HG02943 (cell line): ENCODE data around the gene ZER1.

ENCODE experiments used
- ATAC-seq: cut with Tn5 transposase; IDR thresholded peaks from one replicate; pipeline ENCODE4 v1.9.1; 2021; ENCODE audit warnings: mild to moderate bottlenecking, low read depth, moderate library complexity; ENCODE audit not compliant: unreplicated experiment

Gene ZER1

DNA sequence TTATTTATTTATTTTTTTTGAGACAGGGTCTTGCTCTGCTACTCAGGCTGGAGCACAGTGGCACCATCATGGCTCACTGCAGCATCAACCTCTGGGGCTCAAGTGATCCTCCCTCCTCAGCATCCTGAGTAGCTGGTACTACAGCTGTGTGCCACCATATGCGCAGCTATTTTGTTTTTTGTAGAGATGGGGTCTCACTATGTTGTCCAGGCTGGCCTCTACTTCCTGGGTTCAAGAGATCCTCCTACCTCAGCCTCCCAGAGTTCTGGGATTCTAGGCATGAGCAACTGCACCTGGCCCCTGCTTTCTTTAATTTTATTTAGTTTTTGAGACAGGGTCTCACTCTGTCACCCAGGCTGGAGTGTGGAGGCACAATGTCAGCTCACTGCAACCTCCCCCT is 28.3 kb downstream of the ZER1 start:
- ATAC-seq, result no peak

DNA sequence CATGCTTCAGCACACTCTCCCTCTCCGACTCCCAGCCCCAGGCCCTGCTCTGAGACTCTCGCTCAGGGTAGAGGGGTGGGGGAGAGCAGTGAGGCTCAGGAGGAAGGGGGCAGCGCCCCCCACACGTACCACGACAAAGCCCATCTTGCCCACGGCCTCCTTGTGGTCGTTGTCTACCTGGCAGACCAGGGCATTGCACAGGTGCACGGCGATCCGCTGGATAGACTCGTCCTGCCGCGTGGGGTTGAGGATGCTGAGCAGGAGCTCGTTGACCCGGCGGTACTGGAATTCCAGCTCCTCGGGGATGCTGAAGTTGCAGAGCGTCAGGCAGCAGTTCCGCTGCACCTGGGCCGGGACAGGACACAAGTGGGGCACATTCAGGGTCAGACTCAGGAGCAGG is 29.3 kb downstream of the ZER1 start:
- no peak for ATAC-seq

DNA sequence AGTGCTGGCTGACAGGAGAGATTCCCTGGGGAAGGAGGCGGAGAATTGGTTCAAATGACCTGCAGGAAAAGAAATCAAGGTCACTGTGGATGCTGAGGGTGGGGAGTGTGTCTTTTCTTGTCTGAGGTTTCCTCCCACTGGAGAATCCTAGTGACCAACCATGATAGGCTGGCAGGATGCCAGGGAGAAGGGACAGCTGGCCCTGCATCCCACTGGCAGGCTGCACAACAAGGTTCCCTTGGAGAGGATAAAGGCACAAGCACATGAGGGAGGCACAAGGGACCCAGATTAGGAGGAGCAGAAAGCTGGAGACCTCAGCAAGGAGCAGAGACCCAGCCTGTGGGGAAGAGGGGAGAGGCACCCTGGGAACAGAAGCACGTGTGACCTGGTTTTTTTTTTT is 36.4 kb downstream of the ZER1 start:
- no peak for ATAC-seq

DNA sequence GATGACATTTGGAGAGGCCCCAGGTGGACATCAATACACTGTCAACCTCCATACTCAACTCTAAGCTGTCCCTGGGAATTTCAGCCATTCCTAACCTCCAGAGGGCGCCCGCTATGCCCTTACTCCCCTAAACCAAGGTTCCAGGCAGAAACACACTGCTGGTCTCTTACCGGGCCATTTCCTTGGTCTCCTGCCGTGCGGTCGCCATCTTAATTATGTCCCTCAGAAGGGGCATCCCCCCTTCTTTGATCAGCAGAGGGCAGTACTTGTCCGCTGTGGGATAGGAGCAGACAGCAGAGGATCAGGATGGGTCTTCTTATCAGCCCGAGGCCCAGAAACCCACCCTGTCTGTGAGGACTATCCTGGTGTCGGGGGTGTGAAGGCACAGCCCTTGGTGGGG is 38.5 kb downstream of the ZER1 start:
- ATAC-seq, result no peak

DNA sequence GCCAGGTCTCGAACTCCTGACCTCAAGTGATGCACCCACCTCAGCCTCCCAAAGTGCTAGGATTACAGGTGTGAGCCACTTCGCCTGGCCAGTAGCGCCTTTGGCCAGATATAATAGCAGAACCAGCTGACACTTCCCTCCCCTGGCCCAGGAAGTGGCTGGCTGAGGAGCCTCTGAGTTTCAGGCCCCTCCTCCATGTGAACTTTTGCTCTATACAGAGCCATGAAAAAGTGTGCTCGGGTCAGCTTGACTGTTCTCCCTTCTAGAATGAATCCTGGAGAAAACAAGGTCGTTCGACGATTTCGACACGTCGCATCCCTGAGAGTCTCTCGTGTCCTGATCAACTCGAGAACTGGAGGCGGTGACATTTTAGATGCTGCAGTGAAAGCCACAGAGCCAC is 39.2 kb downstream of the ZER1 start:
- no peak for ATAC-seq

DNA sequence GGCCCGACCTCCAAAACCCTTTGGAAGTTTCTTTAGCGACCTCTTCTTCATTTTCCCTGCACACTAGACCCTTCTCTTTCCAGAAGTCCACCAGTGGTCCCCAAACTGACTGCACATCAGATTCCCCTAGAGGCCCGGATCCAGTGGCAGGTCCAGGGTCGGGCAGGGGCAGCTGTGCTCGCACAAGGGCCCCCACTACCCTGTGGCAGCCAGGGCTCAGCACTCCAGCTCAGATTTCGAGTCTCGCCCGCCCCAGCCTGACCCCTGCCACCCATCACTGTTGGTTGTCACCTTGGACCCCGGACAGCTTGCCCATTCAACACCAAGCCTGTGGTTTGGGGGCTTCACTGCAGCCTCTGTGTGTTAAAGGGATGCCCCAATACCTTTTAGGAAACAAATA is 40.0 kb downstream of the ZER1 start:
- ATAC-seq, result no peak

DNA sequence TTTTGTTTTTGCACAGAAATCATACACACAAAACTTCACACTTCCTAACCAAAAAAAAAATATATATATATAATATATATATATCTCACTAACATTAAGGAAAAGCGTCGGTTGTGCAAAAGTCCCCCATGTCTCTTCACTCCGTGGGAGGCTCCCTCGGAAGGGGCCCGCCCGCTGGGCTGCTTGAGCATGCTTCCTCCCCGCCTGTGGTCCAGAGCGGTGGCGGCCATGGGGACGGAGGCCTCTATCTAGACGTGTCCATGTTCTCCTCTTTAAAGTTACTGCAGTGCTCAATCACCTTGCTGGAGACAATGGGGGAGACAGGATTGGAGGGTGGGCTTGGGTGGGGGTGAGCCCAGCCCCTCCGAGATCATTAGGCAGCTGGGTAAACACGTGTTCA is 40.6 kb downstream of the ZER1 start:
- no peak for ATAC-seq

DNA sequence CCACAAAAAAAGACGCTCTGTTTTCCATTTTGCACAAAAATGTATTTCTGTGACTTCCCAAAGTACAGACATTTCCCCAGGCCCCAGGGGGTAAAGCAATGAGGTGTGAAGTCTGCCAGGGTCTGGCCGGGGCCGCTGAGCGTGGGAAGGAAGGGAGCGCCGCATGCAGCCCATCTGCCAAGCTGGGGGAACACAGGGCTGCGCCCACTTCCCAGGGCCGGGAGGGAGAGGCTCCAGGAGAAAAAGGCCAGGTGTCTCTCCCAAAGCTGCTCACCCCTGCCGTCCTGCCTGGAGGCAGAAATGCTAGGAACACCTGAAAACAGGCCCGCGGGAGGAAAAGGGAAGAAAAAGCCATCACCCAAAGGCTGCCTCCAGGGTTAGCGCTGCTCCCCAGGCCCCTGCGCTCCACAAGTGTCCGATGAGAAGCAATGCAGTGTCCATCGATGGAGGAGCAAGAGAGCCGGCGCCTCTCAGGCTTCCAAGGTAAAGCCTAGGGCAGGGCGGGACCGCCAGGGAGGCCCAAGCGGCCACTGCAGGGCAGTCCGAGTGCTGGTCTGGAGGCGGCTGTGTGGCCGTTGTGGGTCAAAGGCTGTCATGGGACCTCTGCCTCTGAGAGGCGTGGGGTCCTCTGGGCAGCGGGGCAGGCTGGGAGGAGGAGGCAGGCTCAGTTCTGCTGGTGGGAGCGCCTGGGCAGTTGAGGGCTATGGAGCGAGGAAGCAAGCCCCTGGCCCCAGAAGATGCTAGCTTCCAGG is 41.8 kb downstream of the ZER1 start:
- ATAC-seq, result no peak

DNA sequence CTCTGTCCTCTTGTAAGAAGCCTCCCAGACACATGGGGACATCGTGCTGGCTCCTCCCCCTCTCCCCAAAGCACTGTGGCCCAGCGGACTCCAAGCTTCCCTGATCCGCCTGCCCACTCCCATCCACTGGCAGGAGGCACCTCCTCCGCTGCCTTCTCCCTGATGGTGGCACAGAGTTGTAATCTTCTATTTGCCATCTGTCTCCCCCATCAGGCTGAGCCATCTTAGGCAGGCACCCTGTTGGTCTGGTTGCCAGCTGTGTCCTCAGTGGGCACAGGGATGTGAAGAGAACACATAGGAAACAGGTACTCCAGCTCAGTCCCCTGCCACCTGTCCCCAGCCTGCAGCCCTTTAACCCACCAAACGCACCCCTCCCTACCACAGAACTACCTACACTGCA is 42.4 kb downstream of the ZER1 start:
- no peak for ATAC-seq

DNA sequence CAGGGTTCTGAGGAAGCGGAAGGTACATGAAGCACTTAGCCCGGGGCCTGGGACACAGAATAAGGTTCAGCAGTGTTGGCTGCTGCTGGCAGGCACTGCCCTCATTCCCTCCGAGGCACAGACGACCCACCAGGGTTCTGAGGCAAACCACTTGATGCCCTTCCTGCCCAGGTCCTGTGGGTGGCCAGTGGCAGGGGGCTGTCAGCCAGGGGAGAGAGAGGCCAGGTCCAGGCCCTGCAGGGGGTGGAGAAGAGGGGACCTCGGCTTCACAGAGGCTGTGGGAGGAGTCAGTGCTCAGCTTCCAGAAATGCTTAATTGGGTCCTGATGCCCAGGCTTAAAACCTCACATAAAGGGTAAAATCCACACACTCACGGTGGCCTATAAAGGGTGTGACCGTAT is 43.4 kb downstream of the ZER1 start:
- ATAC-seq, result no peak

DNA sequence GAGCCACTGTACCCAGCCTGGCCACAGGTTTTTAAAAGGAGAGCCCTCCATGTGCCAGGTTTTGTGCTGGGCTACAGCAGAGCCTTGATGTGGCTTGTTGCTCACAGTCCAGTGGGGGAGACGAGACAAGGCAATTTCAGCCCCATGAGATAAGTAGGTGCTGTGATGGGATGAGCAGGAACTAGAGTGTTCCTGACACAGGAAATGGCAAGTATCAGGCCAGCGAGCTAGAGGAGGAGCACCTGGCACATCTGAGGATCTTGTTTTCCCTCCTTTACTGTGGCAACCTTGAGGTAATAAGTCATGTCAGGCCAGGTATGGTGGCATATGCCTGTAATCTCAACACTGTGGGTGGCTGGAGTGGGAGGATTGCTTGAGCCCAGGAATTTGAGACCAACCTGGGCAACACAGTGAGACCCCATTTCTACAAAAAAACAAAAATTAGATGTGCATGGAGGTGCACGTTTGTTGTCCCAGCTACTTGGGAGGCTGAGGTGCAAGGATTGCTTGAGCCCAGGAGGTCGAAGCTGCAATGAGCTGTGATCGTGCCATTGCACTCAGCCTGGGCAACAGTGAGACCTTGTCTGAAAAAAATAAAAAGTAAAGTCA is 44.0 kb downstream of the ZER1 start:
- ATAC-seq, result no peak

DNA sequence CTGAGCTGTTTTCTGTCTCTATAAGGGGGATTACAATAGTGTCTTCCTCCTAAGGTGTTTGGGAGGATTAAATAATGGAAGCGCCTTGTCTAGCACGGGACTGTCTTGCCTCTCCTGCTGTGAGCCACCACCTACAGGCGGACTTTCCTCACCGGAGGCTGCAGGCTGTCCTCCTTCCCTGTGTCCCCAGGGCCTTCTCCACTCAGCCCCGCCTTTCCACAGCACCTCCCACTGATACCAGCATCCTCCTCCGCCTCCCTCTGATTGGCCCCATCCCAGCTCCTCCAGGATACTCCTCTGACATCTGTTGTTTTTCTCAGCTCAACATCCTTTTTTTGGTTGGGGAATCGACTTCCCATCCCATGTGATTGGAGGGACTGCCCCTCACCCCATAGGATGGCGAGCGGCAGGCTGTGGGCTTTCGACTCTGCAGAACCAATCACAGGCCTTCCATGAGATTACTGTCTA is 46.9 kb downstream of the ZER1 start:
- ATAC-seq, result peak; percentile 4

DNA sequence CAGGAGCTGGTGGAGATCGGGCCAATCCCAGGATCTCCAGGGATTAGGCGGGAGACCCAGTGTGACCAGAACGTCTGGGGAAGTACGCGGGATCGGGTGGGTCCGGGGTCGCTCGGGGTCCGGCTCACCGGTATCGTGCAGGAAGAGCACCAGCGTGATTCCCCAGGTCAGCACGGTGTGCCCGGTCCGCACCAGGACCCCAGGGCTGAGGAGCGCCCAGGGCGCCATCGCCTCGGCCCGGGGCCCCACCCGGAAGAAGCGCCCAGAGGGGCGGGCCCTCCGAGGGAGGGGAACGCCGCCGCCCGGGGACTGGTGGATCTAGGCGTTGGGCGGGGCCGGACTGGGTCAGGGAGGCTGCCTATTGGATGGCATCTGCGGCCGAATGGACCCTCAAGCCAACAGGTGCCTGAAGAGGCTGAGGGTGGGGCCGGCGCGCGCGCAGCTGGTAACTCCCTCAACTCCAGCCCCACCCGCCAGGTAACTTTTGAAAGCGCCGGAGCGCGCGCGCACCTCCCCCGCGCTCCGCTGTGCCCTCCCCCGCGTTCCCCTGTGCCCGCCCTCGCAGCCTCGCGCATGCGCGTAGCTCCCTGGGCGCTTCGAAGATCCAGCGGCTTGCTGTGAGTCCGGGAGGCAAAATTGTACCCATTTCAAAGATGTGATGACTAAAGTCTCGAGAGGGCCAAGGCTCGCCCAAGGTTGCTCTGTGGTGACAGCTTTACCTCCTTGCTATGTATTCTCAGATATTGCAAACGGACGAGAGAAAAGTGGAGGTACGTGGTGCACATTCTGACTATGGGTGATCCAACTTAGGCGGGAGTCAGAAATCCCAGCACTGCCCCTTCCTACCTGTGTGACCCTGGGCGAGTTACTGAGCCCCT is 47.6 kb downstream of the ZER1 start, which contains the start of gene ZDHHC12:
ZDHHC12 (minus strand) TSS at position 262 of the 878 bp plus-strand sequence; CDS start at position 228, 34 bp downstream.
- peak; percentile 85 for ATAC-seq

DNA sequence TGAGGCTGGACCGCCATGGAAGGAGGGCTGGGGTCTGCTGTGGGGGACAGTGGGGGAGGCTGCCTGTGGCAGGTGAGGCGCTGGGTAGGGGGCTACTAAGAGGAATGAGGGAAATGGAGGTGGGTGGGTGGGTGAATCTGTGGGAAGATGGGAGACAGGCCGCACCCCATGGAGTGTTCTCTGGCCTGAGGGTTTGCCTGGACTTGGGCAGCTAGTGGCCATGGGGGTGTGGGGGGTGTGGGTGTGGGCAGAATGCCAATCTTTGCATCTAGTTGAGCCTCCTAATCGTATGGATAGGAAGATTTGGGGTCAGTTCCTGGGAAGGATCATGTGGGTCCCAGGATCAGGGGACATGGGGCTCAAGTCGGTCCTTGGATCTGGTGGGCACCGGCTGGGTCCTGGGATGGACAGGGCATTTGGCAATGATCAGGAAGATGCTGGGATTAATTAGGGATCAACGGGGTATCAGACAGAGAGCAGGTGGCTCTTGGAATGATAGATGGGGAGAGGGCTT is 48.3 kb downstream of the ZER1 start:
- no peak for ATAC-seq

DNA sequence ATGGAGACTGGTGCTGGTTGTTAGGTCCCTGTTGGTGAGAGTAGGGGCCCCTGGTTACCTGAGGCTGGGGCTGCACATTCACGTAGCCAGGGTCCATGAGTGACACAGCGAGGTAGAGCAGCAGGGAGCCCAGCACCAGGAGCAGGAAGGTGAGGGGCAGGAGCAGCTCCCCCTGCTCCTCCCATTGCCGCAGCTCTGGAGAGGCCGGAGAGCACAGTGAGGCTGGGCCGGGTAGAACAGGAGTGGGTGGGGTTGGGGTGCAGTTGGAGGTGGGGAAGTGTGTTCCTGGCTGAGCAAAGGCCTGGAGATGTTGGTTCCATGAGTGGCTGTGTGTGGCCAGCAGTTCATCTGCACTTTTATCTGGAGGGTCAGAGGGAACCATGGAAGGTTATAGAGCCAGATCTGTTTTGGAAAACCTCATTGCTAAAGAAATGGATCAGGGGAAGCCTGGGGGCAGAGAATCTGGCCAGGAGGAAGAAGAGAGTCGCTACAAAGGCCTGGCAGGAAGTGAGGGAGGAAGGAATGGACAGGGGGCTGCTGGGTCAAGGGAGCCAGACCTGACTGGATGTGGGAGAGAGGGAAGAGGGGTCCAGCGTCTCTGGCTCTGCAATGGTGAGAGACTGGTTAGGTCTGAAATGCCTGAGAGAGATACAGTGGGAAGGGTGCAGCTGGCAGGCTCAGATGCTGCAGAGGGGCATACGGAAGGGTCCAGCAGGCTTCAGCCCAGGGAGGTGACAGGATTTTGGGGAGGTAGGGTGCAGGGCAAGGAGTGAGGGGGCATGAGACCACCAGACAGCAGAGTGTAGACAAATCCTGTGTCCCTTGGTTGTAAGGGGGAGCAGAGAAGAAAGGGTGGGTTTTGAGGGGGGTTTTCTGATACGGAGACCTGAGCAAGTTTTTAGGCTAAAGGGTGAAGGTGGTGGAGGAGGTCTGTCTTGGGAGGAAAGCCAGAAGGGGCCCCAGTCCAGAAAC is 49.1 kb downstream of the ZER1 start:
- ATAC-seq, result no peak

DNA sequence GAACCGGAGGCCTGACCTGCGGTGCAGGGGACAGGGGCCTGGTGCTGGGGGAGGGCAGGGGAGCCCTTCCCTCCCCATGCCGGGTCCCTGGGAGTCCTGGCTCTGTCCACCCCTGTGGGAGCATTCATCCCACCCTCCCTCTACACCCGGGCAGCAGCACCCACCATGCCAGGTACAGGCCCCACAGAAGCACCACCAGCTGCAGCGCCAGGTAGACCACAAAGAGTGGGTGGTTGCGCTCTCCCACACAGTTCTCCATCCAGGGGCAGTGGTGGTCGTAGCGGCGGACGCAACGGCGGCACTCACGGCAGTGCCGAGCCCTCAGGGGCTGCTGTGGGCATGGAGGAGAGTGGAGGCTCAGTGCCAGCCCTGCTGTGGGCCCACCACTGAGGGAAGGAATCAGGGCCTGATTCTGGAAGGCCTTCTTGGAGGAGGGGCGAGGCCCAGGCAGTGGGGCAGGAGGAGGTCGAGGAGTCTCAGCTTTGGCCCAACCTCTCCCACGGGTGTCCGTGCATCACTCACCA is 50.2 kb downstream of the ZER1 start:
- ATAC-seq, result no peak

DNA sequence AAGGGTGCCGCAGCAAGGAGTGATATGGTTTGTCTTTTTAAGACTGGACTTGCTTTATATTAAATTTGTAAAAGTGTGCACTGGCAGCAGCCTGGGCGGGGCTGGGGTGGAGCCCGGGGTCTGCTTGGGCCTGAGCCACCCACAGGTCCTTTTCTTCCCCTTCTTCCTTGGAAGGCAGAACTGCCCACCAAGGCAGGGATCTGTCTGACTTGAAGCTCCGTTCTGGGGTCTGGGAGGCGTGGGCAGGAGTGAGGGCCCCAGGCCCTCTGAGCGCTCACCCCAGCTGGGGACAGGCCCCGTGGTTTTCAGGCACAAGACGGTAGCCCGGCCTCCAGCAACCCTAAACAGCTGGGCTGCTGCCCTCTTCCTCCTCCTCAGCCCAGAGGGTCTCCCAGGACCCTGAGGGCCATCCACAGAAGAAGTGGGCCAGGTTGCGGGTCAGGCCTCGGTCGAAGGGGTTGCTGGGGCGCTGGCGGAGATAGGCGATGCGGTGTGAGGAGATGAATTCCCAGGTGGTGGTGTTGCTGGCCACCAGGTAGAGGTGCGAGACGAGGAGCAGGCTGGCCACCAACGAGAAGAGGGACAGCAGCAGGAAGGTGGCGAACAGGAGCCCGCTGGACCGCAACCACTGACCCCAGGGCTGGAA is 50.8 kb downstream of the ZER1 start:
- ATAC-seq, result no peak

DNA sequence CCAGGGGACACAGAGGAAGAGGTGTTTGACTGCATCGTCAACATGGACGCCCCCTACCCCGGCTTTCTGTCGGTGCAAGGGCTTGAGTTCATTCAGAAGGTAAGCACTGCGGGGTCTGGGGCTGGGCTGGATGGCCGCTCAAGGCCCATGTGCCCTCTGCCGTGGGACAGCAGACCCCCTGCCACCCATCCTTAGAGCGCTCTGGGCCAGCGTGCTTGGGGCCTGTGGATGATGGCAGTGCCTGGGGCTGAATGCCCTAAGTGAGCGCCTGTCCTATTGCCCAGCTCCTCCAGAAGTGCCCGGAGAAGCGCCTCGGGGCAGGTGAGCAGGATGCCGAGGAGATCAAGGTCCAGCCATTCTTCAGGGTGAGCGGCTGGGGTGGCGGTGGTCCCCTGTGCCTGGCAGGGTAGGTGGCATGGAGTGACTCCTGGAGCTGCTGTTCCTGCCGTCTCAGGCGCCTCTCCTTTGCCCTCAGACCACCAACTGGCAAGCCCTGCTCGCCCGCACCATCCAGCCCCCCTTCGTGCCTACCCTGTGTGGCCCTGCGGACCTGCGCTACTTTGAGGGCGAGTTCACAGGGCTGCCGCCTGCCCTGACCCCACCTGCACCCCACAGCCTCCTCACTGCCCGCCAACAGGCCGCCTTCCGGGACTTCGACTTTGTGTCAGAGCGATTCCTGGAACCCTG is 51.7 kb downstream of the ZER1 start:
- no peak for ATAC-seq

DNA sequence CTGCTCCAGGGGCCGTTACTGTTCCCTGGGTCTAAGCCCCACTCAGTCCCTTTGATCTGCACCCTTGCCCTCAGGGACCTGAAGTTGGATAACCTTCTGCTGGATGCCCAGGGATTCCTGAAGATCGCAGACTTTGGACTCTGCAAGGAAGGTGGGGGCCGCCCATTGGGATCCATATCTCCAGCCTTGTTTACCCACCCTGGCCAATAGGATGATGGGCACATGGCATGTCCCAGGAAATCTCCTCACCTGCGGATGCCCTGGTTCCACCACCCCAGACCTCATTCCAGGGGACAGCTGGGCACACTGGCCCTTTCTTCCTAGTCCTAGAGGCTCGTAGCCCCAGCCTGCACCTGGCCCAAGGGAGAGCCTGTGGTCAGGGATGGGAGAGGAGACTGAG is 53.3 kb downstream of the ZER1 start:
- ATAC-seq, result no peak
